Karpas-422 (cell line): Measurements from ENCODE around the gene TMA7B. TPM values are rescaled to one million over a fixed set of nuclear protein-coding genes. Genes with fewer than 3 reads are reported as not detected.

Experiments
- DNase-seq: peaks from one replicate; pipeline ENCODE4 v3.0.0-alpha.2; 2015
- H2AFZ ChIP-seq: fragments of 200-600 bp; sonication (generic); 2 replicates; pipeline ENCODE4 v1.6.1; 2014; ENCODE audit warnings: antibody characterized with exemption, low read length, mixed read lengths
- H3K27ac ChIP-seq: fragments of 200-600 bp; sonication (generic); 2 replicates; pipeline ENCODE4 v1.5.1; 2014; ENCODE audit warnings: mild to moderate bottlenecking, low read length, moderate library complexity
- H3K27me3 ChIP-seq: fragments of 200-600 bp; sonication (generic); 2 replicates; pipeline ENCODE4 v1.6.1; 2014; ENCODE audit warnings: low read length, mixed read lengths
- H3K36me3 ChIP-seq: fragments of 200-600 bp; sonication (generic); 2 replicates; pipeline ENCODE4 v1.6.1; 2014; ENCODE audit warnings: low read length, mixed read lengths; ENCODE audit not compliant: insufficient read depth
- H3K4me1 ChIP-seq: fragments of 200-600 bp; sonication (generic); 2 replicates; pipeline ENCODE4 v1.6.1; 2014; ENCODE audit warnings: mild to moderate bottlenecking, low read length, mixed read lengths
- H3K4me2 ChIP-seq: fragments of 200-600 bp; sonication (generic); 2 replicates; pipeline ENCODE4 v1.6.1; 2014; ENCODE audit warnings: low read length, low read depth, mild to moderate bottlenecking; ENCODE audit not compliant: poor library complexity, severe bottlenecking
- H3K4me3 ChIP-seq: fragments of 200-600 bp; sonication (generic); 2 replicates; pipeline ENCODE4 v1.5.1; 2014; ENCODE audit warnings: mild to moderate bottlenecking, antibody characterized with exemption, low read length, mixed read lengths
- H3K79me2 ChIP-seq: fragments of 200-600 bp; sonication (generic); 2 replicates; pipeline ENCODE4 v1.6.1; 2014; ENCODE audit warnings: mild to moderate bottlenecking, low read length, mixed read lengths
- H3K9ac ChIP-seq: fragments of 200-600 bp; sonication (generic); 2 replicates; pipeline ENCODE4 v1.6.0; 2014; ENCODE audit warnings: low read length
- H3K9me2 ChIP-seq: fragments of 200-600 bp; sonication (generic), shearing (Covaris generic); replicated peaks from 2 replicates; pipeline ENCODE4 v1.6.0; 2014; ENCODE audit warnings: mild to moderate bottlenecking, low read length, moderate library complexity; ENCODE audit not compliant: insufficient read depth
- H3K9me3 ChIP-seq: fragments of 300-700, 200-600 bp; sonication (generic); 2 replicates; pipeline ENCODE4 v1.6.1; 2014; ENCODE audit warnings: low read length, mixed read lengths
- H4K20me1 ChIP-seq: fragments of 200-600 bp; sonication (generic); 2 replicates; pipeline ENCODE4 v1.6.1; 2014; ENCODE audit warnings: mild to moderate bottlenecking, antibody characterized with exemption, low read length, low read depth; ENCODE audit not compliant: insufficient read depth
- total RNA-seq: library from RNA; depleted of rRNA; stranded (reverse); fragments of >200 nt; shearing (Covaris generic); gene quantifications from 2 replicates; pipeline ENCODE4 v1.2.3, GENCODE V29; 2014; ENCODE audit warnings: low replicate concordance

The TMA7B gene
- total RNA-seq, 1 experiment from 2014 or later: not detected

DNA sequence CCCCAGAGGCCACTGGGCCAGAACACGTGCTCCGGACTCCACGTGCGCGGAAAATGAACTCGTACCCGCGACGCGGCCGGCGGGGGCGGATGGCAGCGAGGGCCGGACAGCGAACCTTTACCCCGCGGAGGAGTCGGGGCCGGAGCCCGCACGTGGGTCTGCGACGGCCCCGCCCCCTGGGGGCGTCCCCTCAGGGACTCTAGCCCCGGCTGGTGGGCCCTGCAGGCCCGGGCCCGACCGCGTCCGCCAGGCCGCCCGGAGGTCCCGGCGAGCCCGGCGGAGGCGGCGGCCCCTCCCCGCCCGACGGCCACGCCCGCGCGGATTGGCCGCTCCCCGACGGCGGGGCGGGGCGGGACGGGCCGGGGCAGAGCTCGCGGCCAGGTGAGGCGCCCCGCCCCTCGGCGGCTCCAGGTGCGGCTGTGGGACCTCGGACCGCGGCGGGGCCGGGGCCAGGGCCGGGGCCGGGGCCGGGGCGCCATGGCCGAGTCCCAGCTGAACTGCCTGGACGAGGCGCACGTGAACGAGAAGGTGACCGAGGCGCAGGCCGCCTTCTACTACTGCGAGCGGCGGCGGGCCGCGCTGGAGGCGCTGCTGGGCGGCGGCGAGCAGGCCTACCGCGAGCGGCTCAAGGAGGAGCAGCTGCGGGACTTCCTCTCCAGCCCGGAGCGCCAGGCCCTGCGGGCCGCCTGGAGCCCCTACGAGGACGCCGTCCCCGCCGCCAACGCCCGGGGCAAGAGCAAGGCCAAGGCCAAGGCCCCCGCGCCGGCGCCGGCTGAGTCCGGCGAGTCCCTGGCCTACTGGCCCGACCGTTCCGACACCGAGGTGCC lies 34.6 kb downstream of the TMA7B start, which contains the start of gene FAM83F:
Gene FAM83F, plus strand, starts transcription at position 389 of the 827 bp plus-strand sequence. Its CDS starts 89 bp downstream, at position 478.
- Histone ChIP-seq H3K9me2 (no peaks in the 10 kb centered on the region), H3K36me3 (no peaks in the 10 kb centered on the region), H3K9ac (no peak within 1 kb of the TSS), H3K79me2 (no peaks in the 10 kb centered on the region), H3K4me3 (no peak within 1 kb of the TSS), H3K4me2 (no peak within 1 kb of the TSS), H3K27ac (no peak within 1 kb of the TSS), H3K9me3 (no peaks in the 10 kb centered on the region), H3K27me3 (no peaks in the 10 kb centered on the region), H4K20me1 (no peaks in the 10 kb centered on the region), H3K4me1 (no peaks in the 10 kb centered on the region), H2AFZ (no peak within 1 kb of the TSS)
- DNase-seq: no peak

DNA sequence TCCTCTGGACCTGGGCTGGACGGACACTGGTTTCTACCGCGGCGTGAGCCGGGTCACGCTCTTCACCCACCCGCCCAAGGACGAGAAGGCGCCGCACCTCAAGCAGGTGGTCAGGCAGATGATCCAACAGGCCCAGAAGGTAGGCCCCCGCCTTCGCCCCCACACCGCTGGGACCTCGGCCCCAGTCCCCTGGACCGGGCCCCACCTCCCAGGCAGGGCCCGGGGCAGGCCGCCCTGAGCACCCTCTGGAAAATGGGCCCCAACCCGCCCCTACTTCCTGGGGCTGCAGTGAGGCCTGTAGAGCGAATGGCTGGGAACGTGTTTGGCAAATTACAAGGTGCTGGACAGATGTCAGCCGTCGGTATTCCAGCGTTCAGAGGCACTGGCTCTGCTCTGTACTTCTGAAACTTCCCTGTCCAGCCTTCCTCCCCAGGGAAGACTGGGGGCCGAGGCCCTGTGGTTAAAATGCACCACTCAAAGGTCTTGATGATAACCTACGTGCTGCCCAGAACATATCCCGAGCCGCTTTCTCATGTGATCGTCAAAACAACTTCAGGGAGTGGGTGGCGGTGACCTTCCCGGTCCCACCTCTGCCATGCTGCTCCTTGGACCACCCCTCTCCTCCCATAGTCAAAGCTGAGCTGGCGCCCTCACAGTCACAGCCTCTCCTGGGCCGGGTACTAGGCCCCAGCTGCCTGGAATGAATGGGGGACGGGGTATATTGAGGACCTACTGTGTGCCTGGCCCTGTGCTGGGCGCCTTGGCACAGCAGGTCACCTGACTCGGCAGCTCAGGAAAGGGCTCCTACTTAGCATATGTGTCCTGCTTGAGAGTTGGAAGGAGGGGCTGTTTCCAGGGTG lies 35.4 kb downstream of the TMA7B start:
- Histone ChIP-seq H3K27ac (no peak overlapping the region), H3K79me2 (no peaks in the 10 kb centered on the region), H3K9me2 (no peaks in the 10 kb centered on the region), H3K9me3 (no peaks in the 10 kb centered on the region), H3K4me2 (no peak overlapping the region), H3K9ac (no peak overlapping the region), H2AFZ (no peak overlapping the region), H3K4me3 (no peak overlapping the region), H3K27me3 (no peaks in the 10 kb centered on the region), H3K4me1 (no peaks in the 10 kb centered on the region), H4K20me1 (no peaks in the 10 kb centered on the region), H3K36me3 (no peaks in the 10 kb centered on the region)
- no peak for DNase-seq

GRCh38 chr22:39996732-39997131 lies 36.5 kb downstream of the TMA7B start:
- Histone ChIP-seq H3K27me3 (no peaks in the 10 kb centered on the region), H3K9me2 (no peaks in the 10 kb centered on the region), H4K20me1 (no peaks in the 10 kb centered on the region), H2AFZ (no peak overlapping the region), H3K9ac (no peak overlapping the region), H3K4me3 (no peak overlapping the region), H3K4me2 (no peak overlapping the region), H3K79me2 (no peaks in the 10 kb centered on the region), H3K4me1 (no peaks in the 10 kb centered on the region), H3K9me3 (no peaks in the 10 kb centered on the region), H3K36me3 (no peaks in the 10 kb centered on the region), H3K27ac (no peak overlapping the region)
- DNase-seq: no peak

- Histone ChIP-seq H3K9me2 (no peaks in the 10 kb centered on the region), H2AFZ (no peak overlapping the region), H3K27ac (no peak overlapping the region), H3K36me3 (no peaks in the 10 kb centered on the region), H3K9me3 (no peaks in the 10 kb centered on the region), H3K9ac (no peak overlapping the region), H3K27me3 (no peaks in the 10 kb centered on the region), H3K4me1 (no peaks in the 10 kb centered on the region), H3K4me2 (no peak overlapping the region), H3K79me2 (no peaks in the 10 kb centered on the region), H3K4me3 (no peak overlapping the region), H4K20me1 (no peaks in the 10 kb centered on the region)
- DNase-seq: no peak
Observed at GRCh38 chr22:39997421-39997820, 37.2 kb downstream of the TMA7B start.

DNA sequence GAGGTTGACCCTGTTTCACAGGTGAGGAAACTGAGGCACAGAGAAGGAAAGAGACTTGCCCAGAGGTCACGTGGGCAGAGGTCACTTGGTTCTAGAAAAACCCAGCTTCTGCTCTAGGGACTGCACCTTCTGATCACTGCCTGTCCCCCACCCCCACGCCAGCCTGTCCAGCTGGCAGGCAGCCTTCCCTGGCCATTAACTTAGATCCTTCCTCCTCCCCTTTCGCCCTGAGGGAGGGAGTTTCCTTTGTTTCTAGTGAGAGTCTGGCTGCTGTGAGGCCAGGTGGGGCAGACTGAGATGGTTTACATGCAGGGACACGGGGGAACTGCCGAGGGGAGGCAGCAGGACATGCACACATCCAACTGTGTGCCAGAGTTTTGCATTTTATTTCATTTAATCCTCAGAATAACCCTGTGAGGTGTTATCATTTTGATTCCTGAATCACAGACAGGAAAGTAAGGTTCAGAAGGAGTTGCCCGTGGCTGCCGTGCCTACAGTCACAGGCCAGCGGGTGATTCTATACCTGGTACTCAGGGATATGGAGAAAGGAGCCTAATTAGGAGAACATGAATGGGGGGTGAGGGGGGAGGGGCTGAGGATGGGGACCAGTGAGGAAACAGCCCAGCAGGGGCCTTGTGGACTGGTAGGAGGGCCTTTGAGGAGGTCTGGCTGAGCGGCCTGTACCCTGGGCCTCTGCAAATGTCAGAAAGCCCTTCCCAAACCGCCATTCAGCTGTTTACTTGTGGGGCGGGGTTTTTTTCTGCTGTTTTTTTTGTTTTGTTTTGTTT lies 37.9 kb downstream of the TMA7B start:
- Histone ChIP-seq H2AFZ (no peak overlapping the region), H3K27me3 (no peaks in the 10 kb centered on the region), H4K20me1 (no peaks in the 10 kb centered on the region), H3K36me3 (no peaks in the 10 kb centered on the region), H3K9ac (no peak overlapping the region), H3K9me2 (no peaks in the 10 kb centered on the region), H3K27ac (no peak overlapping the region), H3K4me2 (no peak overlapping the region), H3K79me2 (no peaks in the 10 kb centered on the region), H3K4me3 (no peak overlapping the region), H3K4me1 (no peaks in the 10 kb centered on the region), H3K9me3 (no peaks in the 10 kb centered on the region)
- no peak for DNase-seq

DNA sequence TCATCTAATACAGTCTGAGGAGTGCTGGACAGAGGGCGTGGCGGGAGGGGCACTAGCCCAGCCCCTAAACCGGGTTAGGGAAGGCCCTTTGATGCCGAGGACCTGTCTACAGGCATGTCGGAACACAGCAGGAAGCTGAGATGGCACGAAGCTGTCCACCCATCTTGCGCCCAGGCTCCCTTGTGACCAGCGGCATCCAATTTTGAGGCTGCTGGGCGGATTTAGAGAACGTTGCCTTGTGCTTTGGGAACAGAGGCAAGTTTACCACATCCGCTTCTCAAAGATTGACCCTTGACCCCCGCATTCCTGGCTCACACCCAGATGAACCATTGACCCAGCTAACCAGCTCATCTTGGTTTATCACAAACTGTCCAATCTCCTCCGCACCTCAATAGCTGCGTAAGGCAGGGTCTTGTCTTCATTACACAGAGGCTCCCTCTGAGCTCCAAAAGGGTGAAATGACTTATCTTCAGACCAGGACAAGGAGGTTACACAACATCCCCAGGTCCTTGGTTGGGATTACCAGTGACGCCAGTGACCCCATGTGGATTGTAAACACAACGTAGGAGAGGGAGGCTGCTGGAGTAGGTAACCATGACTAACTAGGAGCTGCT lies 39.1 kb downstream of the TMA7B start:
- Histone ChIP-seq H3K4me1 (no peaks in the 10 kb centered on the region), H3K36me3 (no peaks in the 10 kb centered on the region), H3K27ac (no peak overlapping the region), H3K9me3 (no peaks in the 10 kb centered on the region), H3K4me2 (no peak overlapping the region), H3K9me2 (no peaks in the 10 kb centered on the region), H3K79me2 (no peaks in the 10 kb centered on the region), H2AFZ (no peak overlapping the region), H3K4me3 (no peak overlapping the region), H3K27me3 (no peaks in the 10 kb centered on the region), H4K20me1 (no peaks in the 10 kb centered on the region), H3K9ac (no peak overlapping the region)
- DNase-seq: no peak

DNA sequence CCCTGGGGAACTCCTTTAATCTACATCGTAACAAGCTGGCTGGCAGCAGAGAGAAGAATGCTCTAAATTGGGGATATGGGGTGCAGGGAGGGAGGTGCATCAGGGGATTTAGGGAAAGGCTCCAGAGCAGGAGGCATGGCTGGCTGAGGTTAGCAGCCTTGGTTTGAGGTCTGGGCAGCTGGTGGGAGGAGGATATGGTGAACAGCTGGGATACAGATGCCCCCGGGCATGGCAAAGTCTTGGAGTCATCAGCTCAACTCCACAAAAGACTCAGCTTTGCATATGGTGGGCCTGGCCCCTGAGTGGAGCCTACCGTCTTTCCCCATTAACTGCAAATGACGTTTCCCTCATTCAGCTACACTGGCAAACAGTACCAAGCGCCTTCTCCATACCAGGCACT lies 40.0 kb downstream of the TMA7B start:
- H3K9ac ChIP-seq: no peak overlapping the region
- H3K4me1 ChIP-seq: no peaks in the 10 kb centered on the region
- H3K27ac ChIP-seq: no peak overlapping the region
- H3K9me2 ChIP-seq: no peaks in the 10 kb centered on the region
- no peaks in the 10 kb centered on the region for H3K36me3 ChIP-seq
- DNase-seq: no peak
- H3K27me3 ChIP-seq: no peaks in the 10 kb centered on the region
- H3K9me3 ChIP-seq: no peaks in the 10 kb centered on the region
- H3K4me3 ChIP-seq: no peak overlapping the region
- no peak overlapping the region for H2AFZ ChIP-seq
- H4K20me1 ChIP-seq: no peaks in the 10 kb centered on the region
- H3K4me2 ChIP-seq: no peak overlapping the region
- H3K79me2 ChIP-seq: no peaks in the 10 kb centered on the region
